NCI-H748 treated with DMSO at 0.1 percent for 48 hours (cell line): ENCODE results near the gene ZMAT1.
"Not testable (repeated sequence)": the region's sequence is repeated elsewhere in the genome, so short reads cannot be mapped to it uniquely, and the experiment has no call there.

Source experiments
- DNase-seq: peaks from one replicate; lab custom pipeline; 2025; lab: John Stamatoyannopoulos, UW

ZMAT1 gene

GRCh38 chrX:101931488-101932248, at the start of gene ZMAT1:
ZMAT1 (minus strand) TSS chrX:101932027; CDS start chrX:101932008, 19 bp downstream.
- peak; percentile 37 for DNase-seq

GRCh38 chrX:101977106-101977505, 45.3 kb upstream of the ZMAT1 start:
- DNase-seq: no peak

- no peak for DNase-seq
Observed at GRCh38 chrX:101973066-101973465, 41.2 kb upstream of the ZMAT1 start.

GRCh38 chrX:101964923-101965539, 33.2 kb upstream of the ZMAT1 start:
- DNase-seq: not testable (repeated sequence)

- DNase-seq: no peak
Observed at GRCh38 chrX:101958139-101958538, 26.3 kb upstream of the ZMAT1 start.

GRCh38 chrX:101957174-101957573, 25.3 kb upstream of the ZMAT1 start:
- no peak for DNase-seq

- DNase-seq: no peak
Observed at GRCh38 chrX:101956556-101956955, 24.7 kb upstream of the ZMAT1 start.

GRCh38 chrX:101950581-101950980, 18.8 kb upstream of the ZMAT1 start:
- DNase-seq: no peak

- no peak for DNase-seq
Observed at GRCh38 chrX:101932249-101932570, 383 bp upstream of the ZMAT1 start.

- no peak for DNase-seq
Observed at GRCh38 chrX:101931136-101931487, 715 bp downstream of the ZMAT1 start.

GRCh38 chrX:101925733-101926132, 6.1 kb downstream of the ZMAT1 start:
- no peak for DNase-seq

GRCh38 chrX:101918751-101919150, 13.1 kb downstream of the ZMAT1 start:
- no peak for DNase-seq

- DNase-seq: no peak
Observed at GRCh38 chrX:101906136-101906796, 25.6 kb downstream of the ZMAT1 start.

GRCh38 chrX:101904996-101905395, 26.8 kb downstream of the ZMAT1 start:
- DNase-seq: no peak
